ENCODE measurements around the gene WNT5B. TPM values are rescaled to one million over a fixed set of nuclear protein-coding genes. Genes with fewer than 3 reads are reported as not detected.

Gene WNT5B
- total and polyA plus RNA-seq, 2 donors (not counting 1 experiment from before 2014, with no cell fraction given), result 0.33 to 0.57 TPM

- ChIA-PET POLR2A (no interaction called here), CTCF (interaction anchor here (1.0 to 4.7 kb wide), 3 partner anchors 8 to 477 kb away, joined by 4 to 30 read pairs (median 29); no protein-coding TSS in a partner anchor)
- peak; percentile 2 for ATAC-seq (ENCODE audit: low read depth)
- H3K27me3 ChIP-seq (replicated peaks in 1 of 4; ENCODE audit: control extremely low read depth in 1 of 4, control insufficient read depth in 3 of 4, insufficient read depth in 4 of 4, low read length in 3 of 4), result no peaks in the 10 kb centered on the region
- peaks cover 38 to 41% of the 10 kb centered on the region in 2 donors for H3K4me1 ChIP-seq (ENCODE audit: control insufficient read depth in 2 of 2, insufficient read depth in 2 of 2, low read length in 2 of 2)
- no peaks in the 10 kb centered on the region for H3K9me3 ChIP-seq (ENCODE audit: control extremely low read depth in 1 of 3, control insufficient read depth in 2 of 3, insufficient read depth in 1 of 3, low read length in 2 of 3)
- H4K20me1 ChIP-seq (ENCODE audit: control insufficient read depth, insufficient read depth, low read length, poor library complexity, severe bottlenecking), result peaks cover 29% of the 10 kb centered on the region
- H2AFZ ChIP-seq (ENCODE audit: insufficient read depth, low read depth, low read length, poor library complexity, severe bottlenecking), result peak overlapping the region; percentile 88
- Mint-ChIP-seq H3K4me3 (peak overlapping the region; percentile 93), H3K27me3 (no peaks in the 10 kb centered on the region), H3K9me3 (ENCODE audit: insufficient read depth) (no peaks in the 10 kb centered on the region), H3K4me1 (peaks cover 47% of the 10 kb centered on the region), H3K27ac (peak overlapping the region; percentile 97)
- peak overlapping the region; percentile 46 to 81 (median 67) for H3K4me3 ChIP-seq (ENCODE audit: control extremely low read depth in 1 of 5, extremely low read depth in 1 of 5, insufficient read depth in 1 of 5, low read depth in 2 of 5, low read length in 4 of 5)
- DNase-seq, result no peak
- H3K4me2 ChIP-seq (replicated peaks; ENCODE audit: low read depth, low read length, poor library complexity, severe bottlenecking), result peak overlapping the region; percentile 81
- peak overlapping the region; percentile 80 to 96 for H3K27ac ChIP-seq (ENCODE audit: low read length in 2 of 2)
- 7% methylated on average over 14 of the region's 19 CpGs for WGBS (ENCODE audit: insufficient coverage)
- peaks cover 31% of the 10 kb centered on the region for H3K79me2 ChIP-seq (ENCODE audit: control insufficient read depth, insufficient read depth, low read length)
- no peaks in the 10 kb centered on the region for H3K36me3 ChIP-seq (replicated peaks in 1 of 2; ENCODE audit: control extremely low read depth in 1 of 2, control insufficient read depth in 1 of 2, extremely low read depth in 1 of 2, insufficient read depth in 2 of 2, low read length in 1 of 2)
- intact Hi-C loops (cut with micrococcal nuclease), result loop anchor here (2.0 kb wide), 1 partner anchor 604 kb away; the partner anchor contains the start of gene ERC1
- TF ChIP-seq, protein P1, sequence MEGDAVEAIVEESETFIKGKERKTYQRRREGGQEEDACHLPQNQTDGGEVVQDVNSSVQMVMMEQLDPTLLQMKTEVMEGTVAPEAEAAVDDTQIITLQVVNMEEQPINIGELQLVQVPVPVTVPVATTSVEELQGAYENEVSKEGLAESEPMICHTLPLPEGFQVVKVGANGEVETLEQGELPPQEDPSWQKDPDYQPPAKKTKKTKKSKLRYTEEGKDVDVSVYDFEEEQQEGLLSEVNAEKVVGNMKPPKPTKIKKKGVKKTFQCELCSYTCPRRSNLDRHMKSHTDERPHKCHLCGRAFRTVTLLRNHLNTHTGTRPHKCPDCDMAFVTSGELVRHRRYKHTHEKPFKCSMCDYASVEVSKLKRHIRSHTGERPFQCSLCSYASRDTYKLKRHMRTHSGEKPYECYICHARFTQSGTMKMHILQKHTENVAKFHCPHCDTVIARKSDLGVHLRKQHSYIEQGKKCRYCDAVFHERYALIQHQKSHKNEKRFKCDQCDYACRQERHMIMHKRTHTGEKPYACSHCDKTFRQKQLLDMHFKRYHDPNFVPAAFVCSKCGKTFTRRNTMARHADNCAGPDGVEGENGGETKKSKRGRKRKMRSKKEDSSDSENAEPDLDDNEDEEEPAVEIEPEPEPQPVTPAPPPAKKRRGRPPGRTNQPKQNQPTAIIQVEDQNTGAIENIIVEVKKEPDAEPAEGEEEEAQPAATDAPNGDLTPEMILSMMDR (IDR thresholded peaks at IDR 0.05), result no peak
- no peak for TF ChIP-seq EZH2 (IDR thresholded peaks at IDR 0.05; ENCODE audit: borderline replicate concordance, insufficient read depth, low read depth, low read length, poor library complexity, severe bottlenecking)
- H3K9ac ChIP-seq (ENCODE audit: low read length), result peak overlapping the region; percentile 70
Observed at GRCh38 chr12:1595026-1595561, 33.9 kb upstream of the WNT5B start.

DNA sequence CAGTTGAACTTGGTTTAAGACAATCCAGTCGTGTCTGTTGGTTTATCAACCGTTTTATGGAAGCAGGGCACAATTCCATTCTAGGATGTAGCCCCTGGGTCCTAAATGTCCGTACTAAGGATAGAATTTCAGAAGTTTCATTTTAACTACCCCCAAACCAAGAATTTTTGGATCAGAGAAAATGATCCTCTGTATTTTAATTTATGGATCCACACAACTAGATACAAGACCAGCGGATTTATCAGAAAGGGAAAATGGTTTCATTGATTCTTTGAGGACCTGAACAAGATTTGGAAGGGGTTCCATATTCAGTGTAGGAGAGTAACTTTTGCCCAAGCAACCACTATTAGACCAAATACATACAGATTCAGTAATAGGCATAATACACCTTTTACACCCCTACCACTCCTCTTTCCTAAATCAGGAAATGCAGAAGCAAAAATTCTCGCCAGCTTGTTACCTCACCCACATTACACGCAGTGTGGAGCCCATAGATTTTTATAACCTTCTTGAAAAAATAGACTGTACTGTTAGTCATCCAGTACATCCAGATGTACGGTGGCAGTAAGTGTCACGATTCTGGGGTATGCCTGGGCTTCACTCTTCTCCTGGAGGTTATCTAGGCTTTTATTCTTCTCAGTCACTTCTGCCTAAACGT lies 33.2 kb upstream of the WNT5B start:
- ATAC-seq (ENCODE audit: low read depth) (no peak), DNase-seq (no peak)
- Histone ChIP-seq H3K9ac (ENCODE audit: low read length) (peak overlapping the region; percentile 70), H3K4me1 (ENCODE audit: control insufficient read depth in 2 of 2, insufficient read depth in 2 of 2, low read length in 2 of 2) (peaks cover 32 to 34% of the 10 kb centered on the region in 2 donors), H3K27me3 (replicated peaks in 1 of 4; ENCODE audit: control extremely low read depth in 1 of 4, control insufficient read depth in 3 of 4, insufficient read depth in 4 of 4, low read length in 3 of 4) (no peaks in the 10 kb centered on the region), H2AFZ (ENCODE audit: insufficient read depth, low read depth, low read length, poor library complexity, severe bottlenecking) (peak overlapping the region; percentile 88), H3K4me3 (ENCODE audit: control extremely low read depth in 1 of 5, extremely low read depth in 1 of 5, insufficient read depth in 1 of 5, low read depth in 2 of 5, low read length in 4 of 5) (peak overlapping the region in 1 of 5 experiments; percentile 73), H3K9me3 (ENCODE audit: control extremely low read depth in 1 of 3, control insufficient read depth in 2 of 3, insufficient read depth in 1 of 3, low read length in 2 of 3) (no peaks in the 10 kb centered on the region), H3K79me2 (ENCODE audit: control insufficient read depth, insufficient read depth, low read length) (peaks cover 24% of the 10 kb centered on the region), H4K20me1 (ENCODE audit: control insufficient read depth, insufficient read depth, low read length, poor library complexity, severe bottlenecking) (peaks cover 22% of the 10 kb centered on the region), H3K27ac (ENCODE audit: low read length in 2 of 2) (peak overlapping the region; percentile 80 to 96), H3K4me2 (replicated peaks; ENCODE audit: low read depth, low read length, poor library complexity, severe bottlenecking) (peak overlapping the region; percentile 81), H3K36me3 (replicated peaks in 1 of 2; ENCODE audit: control extremely low read depth in 1 of 2, control insufficient read depth in 1 of 2, extremely low read depth in 1 of 2, insufficient read depth in 2 of 2, low read length in 1 of 2) (no peaks in the 10 kb centered on the region)
- Mint-ChIP-seq H3K9me3 (ENCODE audit: insufficient read depth) (no peaks in the 10 kb centered on the region), H3K27ac (peak overlapping the region; percentile 97), H3K4me3 (peak overlapping the region; percentile 93), H3K4me1 (peaks cover 42% of the 10 kb centered on the region), H3K27me3 (no peaks in the 10 kb centered on the region)
- intact Hi-C loops (cut with micrococcal nuclease), result loop anchor here (2.0 kb wide), 1 partner anchor 605 kb away; the partner anchor contains the start of gene ERC1
- WGBS (ENCODE audit: insufficient coverage), result 100% methylated on average over 1 of the region's 9 CpGs
- TF ChIP-seq EZH2 (IDR thresholded peaks at IDR 0.05; ENCODE audit: borderline replicate concordance, insufficient read depth, low read depth, low read length, poor library complexity, severe bottlenecking), result no peak
- TF ChIP-seq, protein P1 (IDR thresholded peaks at IDR 0.05), result no peak
- CTCF ChIA-PET, result interaction anchor here (4.7 kb wide), 1 partner anchor 478 kb away, joined by 30 read pairs; no protein-coding TSS in a partner anchor
- POLR2A ChIA-PET, result no interaction called here
